Ureter (tissue), 1 donor: Measurements from ENCODE around the gene SEC23A. TPM values are rescaled to one million over a fixed set of nuclear protein-coding genes. Genes with fewer than 3 reads are reported as not detected.
"Not testable (repeated sequence)": the region's sequence is repeated elsewhere in the genome, so short reads cannot be mapped to it uniquely, and the experiment has no call there.

Experiments used
- DNase-seq: peaks from one replicate; pipeline ENCODE4 v3.0.0-alpha.2; 2020; ENCODE audit warnings: low spot score
- total RNA-seq: library from RNA; stranded (reverse); gene quantifications from one replicate; pipeline ENCODE4 v1.2.4, GENCODE V29; 2023
- donor health status: DM: yes; HTN: yes; CAD: no.

Gene SEC23A
- total RNA-seq, 1 donor from 2014 or later = 70.8 TPM

GRCh38 chr14:39030209-39030608 lies 72.8 kb downstream of the SEC23A start:
- DNase-seq = no peak

DNA sequence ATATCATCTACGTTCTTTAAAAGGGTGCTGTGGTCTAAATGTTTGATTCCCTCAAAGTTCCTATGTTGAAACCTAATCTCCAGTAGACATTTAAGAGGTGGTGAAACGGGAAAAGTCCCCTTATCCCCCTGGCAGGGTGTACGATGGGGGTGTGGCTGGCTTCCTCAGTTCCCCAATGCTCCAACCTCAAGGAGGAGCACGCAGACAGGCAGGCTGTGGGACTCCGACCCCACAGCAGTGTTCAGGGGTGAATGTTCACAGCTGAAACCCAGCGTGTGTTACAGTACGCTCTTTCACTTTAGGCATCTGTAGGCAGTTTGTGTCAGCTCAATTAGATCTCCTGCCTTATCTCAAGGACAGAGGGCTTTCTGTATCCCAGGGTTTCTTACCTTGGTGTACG lies 73.2 kb downstream of the SEC23A start:
- no peak for DNase-seq

DNA sequence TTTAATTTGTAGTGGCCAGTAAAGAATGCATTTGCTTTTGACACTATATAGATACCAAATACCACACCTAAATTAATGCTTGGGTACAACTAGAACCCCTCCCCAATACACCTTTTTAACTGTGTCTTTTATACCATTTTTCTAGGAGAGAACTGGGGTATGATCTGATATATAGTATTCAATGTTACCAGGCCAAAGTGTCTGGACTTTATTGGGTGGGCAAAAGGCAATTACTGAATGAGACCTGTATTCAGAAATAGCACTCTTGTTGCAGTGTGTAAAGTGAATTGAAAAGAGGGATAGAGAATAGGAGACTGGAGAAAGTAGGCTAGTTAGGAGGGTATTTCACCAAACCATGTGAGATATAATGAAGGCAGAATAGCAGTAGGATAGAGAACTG lies 74.4 kb downstream of the SEC23A start:
- DNase-seq = no peak

DNA sequence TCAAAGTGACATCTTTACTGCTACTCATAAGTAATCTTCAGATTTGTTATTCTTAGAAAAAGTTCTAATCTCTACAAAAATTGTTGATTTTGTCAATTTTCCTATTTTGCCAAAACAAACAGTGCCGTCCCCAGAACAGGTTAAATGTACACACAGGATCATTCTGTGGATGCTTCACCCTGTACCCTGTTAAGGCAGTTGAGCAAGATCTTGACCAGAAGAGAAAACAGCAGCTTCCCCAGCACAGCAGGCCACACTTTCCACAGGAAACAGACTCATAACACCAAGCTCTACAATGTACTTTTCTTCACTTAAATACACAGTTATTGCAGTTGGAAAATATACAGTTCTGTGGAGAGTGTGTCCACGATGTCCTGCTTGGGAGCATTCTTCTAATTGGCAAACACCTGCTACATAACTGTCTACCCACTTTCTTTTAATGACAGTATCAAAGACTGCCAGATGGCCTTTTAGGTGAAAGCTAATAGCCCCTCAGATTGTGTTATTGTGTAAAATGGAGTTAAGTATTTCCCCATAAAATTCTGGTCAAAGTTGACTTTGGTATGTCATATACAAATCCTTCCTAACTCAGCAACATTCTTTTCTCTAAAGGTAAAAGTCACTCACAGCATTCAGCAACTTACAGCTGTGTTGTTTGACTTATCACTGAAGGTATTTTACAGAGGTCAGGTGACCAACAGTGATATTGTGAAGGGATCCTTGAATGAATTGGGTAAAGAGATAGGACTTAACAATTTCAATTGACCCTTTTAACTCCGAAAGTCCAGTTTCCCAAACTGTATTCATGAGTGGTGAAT lies 77.0 kb downstream of the SEC23A start:
- DNase-seq = no peak

GRCh38 chr14:39025250-39025809 lies 77.7 kb downstream of the SEC23A start:
- no peak for DNase-seq

DNA sequence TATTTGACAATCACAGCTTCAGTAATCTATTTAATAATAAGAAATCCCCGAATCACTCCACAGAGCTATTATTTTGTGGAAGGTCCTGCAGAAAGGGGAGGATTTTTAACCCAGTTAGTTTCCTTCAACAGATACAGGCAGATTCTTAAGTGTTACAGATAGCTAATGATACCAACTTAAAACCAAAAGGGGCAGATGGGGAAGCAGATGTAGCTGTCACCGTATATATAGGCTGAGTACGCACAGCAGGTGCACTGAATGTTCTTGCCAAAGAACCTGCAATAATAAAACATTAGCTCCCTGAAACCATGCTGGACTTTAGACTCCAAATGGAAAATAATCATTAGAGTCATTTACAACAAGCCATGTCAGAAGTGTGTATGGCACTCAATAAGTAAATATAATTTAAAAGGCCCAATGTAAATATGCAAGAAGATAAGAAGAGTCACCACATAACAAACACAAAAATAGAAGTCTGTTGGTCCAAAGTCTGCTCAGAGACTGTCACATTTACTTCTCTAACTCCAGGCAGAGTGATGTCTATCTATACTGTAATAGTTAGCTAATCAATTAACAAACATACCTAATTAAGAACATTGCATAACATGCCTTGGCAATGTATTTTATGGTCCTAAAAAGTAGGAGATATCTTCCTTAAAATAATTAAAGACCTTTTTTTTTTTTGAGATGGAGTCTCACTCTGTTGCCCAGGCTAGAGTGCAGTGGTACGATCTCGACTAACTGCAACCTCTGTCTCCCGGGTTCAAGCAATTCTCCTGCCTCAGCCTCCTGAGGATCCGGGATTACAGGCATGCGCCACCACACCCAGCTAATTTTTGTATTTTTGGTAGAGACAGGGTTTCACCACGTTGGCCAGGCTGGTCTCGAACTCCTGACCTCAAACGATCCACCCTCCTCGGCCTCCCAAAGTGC lies 78.8 kb downstream of the SEC23A start:
- no peak for DNase-seq

GRCh38 chr14:39017096-39018016 lies 85.7 kb downstream of the SEC23A start:
- DNase-seq = not testable (repeated sequence)

GRCh38 chr14:39016733-39017095 lies 86.3 kb downstream of the SEC23A start:
- no peak for DNase-seq

DNA sequence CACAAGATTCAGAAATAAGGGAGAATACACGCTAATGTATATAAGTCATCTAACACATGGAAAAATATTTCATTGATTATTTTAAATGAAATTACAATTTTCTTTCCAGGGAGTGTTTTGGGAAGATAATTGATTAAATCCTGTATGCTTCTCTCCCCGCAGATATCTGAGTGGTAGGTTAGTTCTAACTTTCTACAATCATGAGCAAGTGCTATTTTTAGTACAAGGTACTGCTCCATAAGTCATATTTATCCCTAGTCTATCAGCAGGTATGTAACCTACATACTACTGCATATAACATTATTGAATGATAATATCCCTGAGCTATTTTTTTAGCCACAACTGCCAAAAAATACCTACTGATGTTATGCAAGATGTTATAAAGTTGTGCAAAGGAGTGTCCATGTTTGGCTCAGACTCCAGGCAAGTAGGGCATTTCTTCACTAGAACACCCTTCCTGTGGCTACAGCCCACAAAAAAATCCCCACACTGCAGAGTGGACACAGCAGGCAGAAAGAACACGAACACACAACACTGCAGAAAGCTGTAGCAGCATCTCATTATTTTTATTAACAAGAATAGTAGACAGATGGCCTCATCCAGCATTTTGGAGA lies 87.0 kb downstream of the SEC23A start:
- no peak for DNase-seq

- DNase-seq = no peak
Observed at GRCh38 chr14:39015360-39015961, 87.6 kb downstream of the SEC23A start.

DNA sequence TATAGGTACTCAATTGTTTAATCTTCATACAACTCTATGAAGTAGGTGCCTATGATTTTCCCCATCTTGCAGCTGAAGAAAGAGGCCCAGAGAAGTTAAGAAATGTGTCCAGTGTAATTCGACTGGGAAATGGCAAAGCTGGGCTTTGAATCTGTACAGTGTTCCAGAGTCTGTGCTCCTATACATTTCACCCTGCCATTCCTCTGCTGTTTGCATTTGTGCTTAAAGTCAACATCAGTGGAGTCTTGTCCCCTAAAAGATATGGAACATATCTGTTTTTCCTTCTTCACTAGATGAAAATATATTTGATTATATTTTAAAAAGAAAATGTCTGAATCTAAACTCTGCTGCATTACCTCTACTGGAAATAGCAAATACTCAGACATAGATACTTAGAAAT lies 88.6 kb downstream of the SEC23A start:
- DNase-seq = no peak

- DNase-seq = not testable (repeated sequence)
Observed at GRCh38 chr14:39008965-39009364, 94.1 kb downstream of the SEC23A start.

- DNase-seq = no peak
Observed at GRCh38 chr14:39006721-39007410, 96.2 kb downstream of the SEC23A start.

- DNase-seq = no peak
Observed at GRCh38 chr14:39005044-39005880, 97.8 kb downstream of the SEC23A start.

DNA sequence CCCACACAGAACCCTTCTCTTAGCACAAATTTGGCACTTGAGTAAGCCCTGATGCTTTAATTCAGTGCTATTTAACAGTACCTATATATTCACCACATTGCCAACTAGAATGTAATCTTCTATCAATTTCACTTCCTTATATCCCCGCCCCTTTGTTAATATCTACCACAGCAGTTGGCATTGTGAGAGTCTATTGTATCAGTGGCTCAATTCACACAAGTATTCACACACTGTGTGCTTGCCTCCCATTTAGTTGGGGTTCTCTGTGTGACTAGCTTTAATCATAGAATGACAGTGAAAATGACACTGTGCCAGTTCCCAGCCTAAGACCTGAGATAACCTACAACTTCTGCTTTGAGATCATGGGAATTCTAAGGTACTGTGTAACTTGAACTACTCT lies 103.1 kb downstream of the SEC23A start:
- DNase-seq = no peak

DNA sequence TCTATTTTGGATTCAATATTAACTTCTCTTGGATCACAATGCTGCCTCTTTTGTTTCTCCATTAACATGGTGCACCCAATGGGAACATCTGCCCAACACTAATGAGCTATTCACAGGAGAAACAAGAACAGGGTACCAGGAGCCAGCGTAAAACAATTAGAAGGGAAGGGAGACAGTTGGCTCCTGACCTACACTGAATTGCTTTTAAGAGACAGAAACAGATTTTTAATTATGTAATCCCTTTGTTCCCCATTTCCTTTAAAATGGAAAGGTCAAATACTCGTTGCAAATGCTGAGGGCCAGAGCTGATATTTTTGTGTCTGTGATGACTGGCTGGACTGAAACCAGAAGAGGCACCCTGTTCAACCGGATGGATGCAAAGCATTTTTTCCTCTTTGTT lies 108.3 kb downstream of the SEC23A start:
- no peak for DNase-seq

GRCh38 chr14:38993981-38994380 lies 109.1 kb downstream of the SEC23A start:
- no peak for DNase-seq

GRCh38 chr14:38992067-38992844 lies 110.8 kb downstream of the SEC23A start:
- no peak for DNase-seq
